Heart left ventricle (tissue), 13 donors: ENCODE measurements around the gene RAC3.

Source experiments
- CTCF ChIP-seq, 12 donors: fragments of 200-600 bp; sonication (generic) in 4 of 12; IDR thresholded peaks; one replicate each; pipeline versions ENCODE4 v1.5.0 to v1.8.0; 2018 to 2022; ENCODE audit warnings: antibody characterized with exemption in 12 of 12, mild to moderate bottlenecking in 5 of 12
- POLR2A ChIP-seq, 2 donors: fragments of 450-650 bp; IDR thresholded peaks; one replicate each; pipeline ENCODE4 v1.6.1; 2017; ENCODE audit warnings: antibody characterized with exemption in 2 of 2, mild to moderate bottlenecking in 2 of 2, moderate library complexity in 2 of 2
- donor health status: ischemic (EF 13 %, LVEDD 7.1; RV severe dilation, severe dysfunction).
- donor health status: DM: no; HTN: yes; CAD: no.
- donor health status: DM: no; HTN: no; CAD: no.
- donor health status: ischemic (EF 25% LVEDD 6.9; RV normal size, moderate dysfunction).
- donor health status: ischemic (EF 25% LVEDD 5.7; RV mildly dilated, moderate dysfunction).
- donor health status: ischemic (EF 35%, LVEDD 5.7; RV mildly dilated, moderate dysfunction).
- donor health status: nonischemic (EF 11% LVEDD 7.7; RV severe dilation, severe dysfunction).
- donor health status: DM: yes; HTN: yes; CAD: no.
- donor health status: PGD.
- donor health status: ischemic (EF 29% LVEDD 5.4; RV normal size, mild dysfunction).
- donor health status: nonischemic (EF 23%, LVEDD 6.1; RV moderate dilation, normal function).

- TF ChIP-seq POLR2A (IDR thresholded peaks at IDR 0.05): no peak
- TF ChIP-seq CTCF (IDR thresholded peaks at IDR 0.05): no peak
These were observed 2.1 kb upstream of the RAC3 start for GRCh38 chr17:82029391-82029790.
